Mesothelial cell of epicardium (in vitro differentiated cells): ENCODE data around the gene SOX8. TPM values are rescaled to one million over a fixed set of nuclear protein-coding genes. Genes with fewer than 3 reads are reported as not detected.
A peak's percentile ranks its signal among the peaks of the same experiment; 100 is the strongest.

Experiments
- DNase-seq, 2 experiments: peaks; one replicate each; pipeline ENCODE4 v3.0.0; 2021; ENCODE audit warnings: low spot score in 2 of 2; ENCODE audit not compliant: unreplicated experiment in 2 of 2
- H3K27ac Mint-ChIP-seq: 2 replicates; pipeline ENCODE4 v1.8.0; 2021; ENCODE audit warnings: mixed read lengths
- H3K27me3 Mint-ChIP-seq: 2 replicates; pipeline ENCODE4 v1.8.0; 2021; ENCODE audit warnings: low read depth, mixed read lengths
- H3K36me3 Mint-ChIP-seq: 2 replicates; pipeline ENCODE4 v1.8.0; 2021; ENCODE audit warnings: mixed read lengths
- H3K4me1 Mint-ChIP-seq: 2 replicates; pipeline ENCODE4 v1.8.0; 2021; ENCODE audit warnings: mixed read lengths
- H3K4me3 Mint-ChIP-seq: 2 replicates; pipeline ENCODE4 v1.8.0; 2021; ENCODE audit warnings: mild to moderate bottlenecking, moderate library complexity, mixed read lengths
- H3K9me3 Mint-ChIP-seq: 2 replicates; pipeline ENCODE4 v1.8.0; 2021; ENCODE audit warnings: mixed read lengths
- total RNA-seq: library from RNA; stranded (reverse); gene quantifications from 3 replicates; pipeline ENCODE4 v1.2.1, GENCODE V29; 2021
- TF ChIP-seq, protein P1 (sequence below): fragments of 200-600 bp; sonication (generic); IDR thresholded peaks from one replicate; pipeline ENCODE4 v1.5.0; 2021; ENCODE audit warnings: antibody characterized with exemption; ENCODE audit not compliant: unreplicated experiment

SOX8 gene
- total RNA-seq, 1 donor from 2014 or later: 5.1 TPM

DNA sequence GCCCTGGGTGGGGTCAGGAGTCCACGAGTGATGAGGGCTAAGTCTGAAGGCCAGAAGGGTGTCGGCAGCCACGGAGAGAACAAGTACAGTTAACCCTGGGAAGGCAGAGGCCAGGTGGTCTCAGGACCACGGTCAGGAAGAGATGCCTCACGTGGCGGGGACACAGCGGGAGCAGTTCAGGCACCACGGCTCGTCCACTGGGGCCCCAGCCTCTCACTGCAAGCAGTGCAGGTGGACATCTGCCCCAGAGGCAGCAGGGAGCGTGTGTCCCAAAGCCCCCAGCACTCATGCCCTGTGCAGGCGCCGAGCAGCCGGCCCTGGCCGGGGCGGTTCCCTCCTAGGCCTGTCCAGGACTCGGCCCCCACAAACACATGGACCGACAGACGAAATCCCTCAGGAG, 15.5 kb upstream of the SOX8 start:
- Mint-ChIP-seq H3K27ac (no peak overlapping the region), H3K36me3 (peaks cover 44% of the 10 kb centered on the region), H3K9me3 (peaks cover 16% of the 10 kb centered on the region), H3K4me1 (peaks cover 20% of the 10 kb centered on the region), H3K27me3 (no peaks in the 10 kb centered on the region), H3K4me3 (no peak overlapping the region)
- TF ChIP-seq, protein P1, sequence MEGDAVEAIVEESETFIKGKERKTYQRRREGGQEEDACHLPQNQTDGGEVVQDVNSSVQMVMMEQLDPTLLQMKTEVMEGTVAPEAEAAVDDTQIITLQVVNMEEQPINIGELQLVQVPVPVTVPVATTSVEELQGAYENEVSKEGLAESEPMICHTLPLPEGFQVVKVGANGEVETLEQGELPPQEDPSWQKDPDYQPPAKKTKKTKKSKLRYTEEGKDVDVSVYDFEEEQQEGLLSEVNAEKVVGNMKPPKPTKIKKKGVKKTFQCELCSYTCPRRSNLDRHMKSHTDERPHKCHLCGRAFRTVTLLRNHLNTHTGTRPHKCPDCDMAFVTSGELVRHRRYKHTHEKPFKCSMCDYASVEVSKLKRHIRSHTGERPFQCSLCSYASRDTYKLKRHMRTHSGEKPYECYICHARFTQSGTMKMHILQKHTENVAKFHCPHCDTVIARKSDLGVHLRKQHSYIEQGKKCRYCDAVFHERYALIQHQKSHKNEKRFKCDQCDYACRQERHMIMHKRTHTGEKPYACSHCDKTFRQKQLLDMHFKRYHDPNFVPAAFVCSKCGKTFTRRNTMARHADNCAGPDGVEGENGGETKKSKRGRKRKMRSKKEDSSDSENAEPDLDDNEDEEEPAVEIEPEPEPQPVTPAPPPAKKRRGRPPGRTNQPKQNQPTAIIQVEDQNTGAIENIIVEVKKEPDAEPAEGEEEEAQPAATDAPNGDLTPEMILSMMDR: no peak
- DNase-seq: no peak

DNA sequence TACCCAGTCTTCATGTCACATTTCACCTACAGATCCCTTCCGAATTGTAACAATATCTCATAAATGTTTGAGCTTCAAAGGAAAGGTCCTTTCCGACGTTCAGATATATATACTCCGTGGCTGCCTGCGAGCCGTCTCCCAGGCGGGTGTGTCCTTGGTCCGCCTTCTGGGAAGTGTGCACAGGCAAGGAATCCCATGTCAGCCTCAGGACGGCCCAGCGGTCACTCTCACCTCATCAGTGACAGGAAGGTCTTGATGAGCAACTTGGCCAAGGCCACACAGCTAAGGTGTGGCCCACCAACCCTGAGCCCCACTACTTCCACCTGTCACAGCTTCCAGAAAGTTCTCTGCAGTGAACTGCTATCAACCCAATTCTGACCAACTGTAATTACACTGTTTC, 15.1 kb upstream of the SOX8 start:
- Mint-ChIP-seq H3K36me3 (peaks cover 44% of the 10 kb centered on the region), H3K4me3 (no peak overlapping the region), H3K4me1 (peaks cover 20% of the 10 kb centered on the region), H3K27ac (no peak overlapping the region), H3K9me3 (peaks cover 17% of the 10 kb centered on the region), H3K27me3 (no peaks in the 10 kb centered on the region)
- no peak for DNase-seq
- TF ChIP-seq, protein P1: no peak

DNA sequence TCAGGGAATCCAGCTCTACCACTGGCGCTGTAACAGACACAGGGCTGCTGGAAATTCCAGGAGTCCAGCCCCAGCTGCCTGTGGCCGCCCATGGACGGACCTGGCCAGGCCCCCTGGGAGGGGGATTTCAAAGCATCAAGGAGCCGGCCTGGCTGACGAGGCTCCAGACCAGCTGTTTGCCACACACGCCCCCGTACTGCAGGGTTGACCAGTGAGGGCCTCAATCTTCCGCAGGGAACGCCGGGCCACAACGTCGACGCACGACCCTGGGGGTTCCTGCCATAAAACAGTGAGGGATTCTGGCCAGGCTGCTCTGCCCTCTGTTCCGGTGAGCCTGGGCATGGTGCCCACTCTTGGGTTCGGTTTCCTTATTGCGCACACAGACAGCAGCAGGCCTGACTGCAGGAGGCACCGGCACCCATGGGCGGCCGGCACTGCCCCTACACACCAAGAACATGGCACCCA, 14.5 kb upstream of the SOX8 start:
- TF ChIP-seq, protein P1: no peak
- DNase-seq: no peak
- H3K4me1 Mint-ChIP-seq: peaks cover 20% of the 10 kb centered on the region
- H3K9me3 Mint-ChIP-seq: peaks cover 23% of the 10 kb centered on the region
- H3K27ac Mint-ChIP-seq: no peak overlapping the region
- H3K4me3 Mint-ChIP-seq: no peak overlapping the region
- peaks cover 2% of the 10 kb centered on the region for H3K27me3 Mint-ChIP-seq
- peaks cover 44% of the 10 kb centered on the region for H3K36me3 Mint-ChIP-seq

GRCh38 chr16:967546-968295, 13.8 kb upstream of the SOX8 start:
- Mint-ChIP-seq H3K9me3 (peaks cover 23% of the 10 kb centered on the region), H3K36me3 (peaks cover 44% of the 10 kb centered on the region), H3K4me1 (peaks cover 20% of the 10 kb centered on the region), H3K4me3 (no peak overlapping the region), H3K27me3 (peaks cover 2% of the 10 kb centered on the region), H3K27ac (no peak overlapping the region)
- TF ChIP-seq, protein P1: no peak
- DNase-seq: no peak

- no peak for DNase-seq
- peaks cover 20% of the 10 kb centered on the region for H3K4me1 Mint-ChIP-seq
- TF ChIP-seq, protein P1: no peak
- H3K36me3 Mint-ChIP-seq: peaks cover 41% of the 10 kb centered on the region
- H3K27ac Mint-ChIP-seq: peak overlapping the region; percentile 77
- peaks cover 2% of the 10 kb centered on the region for H3K27me3 Mint-ChIP-seq
- peaks cover 23% of the 10 kb centered on the region for H3K9me3 Mint-ChIP-seq
- peak overlapping the region; percentile 61 for H3K4me3 Mint-ChIP-seq
These were observed 12.9 kb upstream of the SOX8 start for GRCh38 chr16:968620-969019.
